Measurements from ENCODE around the gene MRPL10.

Gene MRPL10

DNA sequence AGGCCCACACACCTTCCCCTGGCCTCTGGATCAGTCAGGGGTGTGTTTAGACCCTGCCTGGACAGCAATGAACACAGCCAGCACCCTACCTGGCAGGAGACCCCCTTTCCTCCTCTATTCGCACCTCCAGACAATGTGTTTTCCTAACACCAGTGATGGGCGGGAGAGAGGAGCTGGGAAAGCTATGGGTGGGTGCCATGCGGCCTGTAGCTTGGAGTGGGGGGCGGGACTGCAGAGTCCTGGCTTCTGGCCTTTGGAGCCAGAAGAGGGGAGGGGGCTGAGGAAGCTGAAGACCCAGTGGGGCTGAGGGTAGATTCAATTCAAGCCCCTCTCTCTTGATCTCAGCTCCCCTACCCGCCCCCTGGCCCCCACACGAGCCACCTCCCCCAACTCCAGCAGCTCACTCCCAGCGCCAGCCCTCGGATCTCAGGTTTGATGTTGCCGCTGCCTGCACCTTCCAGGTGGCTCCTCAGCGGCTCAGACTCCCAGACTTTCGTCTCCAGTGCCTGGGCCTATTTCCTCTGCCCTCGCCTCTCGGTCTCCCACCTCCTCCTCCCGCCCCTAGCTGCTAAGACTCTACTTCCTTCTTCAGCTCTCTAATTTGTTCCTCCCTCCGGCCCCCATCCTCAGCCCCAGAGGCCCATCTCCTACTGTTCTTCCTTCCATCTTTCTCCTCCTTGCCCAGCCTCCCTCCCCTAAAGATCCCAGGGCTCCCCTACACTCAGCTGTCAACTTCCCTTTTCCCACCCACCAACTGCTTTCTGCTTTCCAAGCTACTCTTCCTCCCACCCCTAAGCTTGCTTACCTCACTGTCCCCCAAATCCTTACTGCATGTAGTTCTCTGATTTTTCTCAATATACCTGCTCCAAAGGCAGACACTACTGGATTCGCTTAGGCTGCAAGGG lies 26.5 kb upstream of the MRPL10 start:
- Histone ChIP-seq H3K27me3 (ENCODE audit: insufficient read depth, insufficient read length) (peaks cover 29% of the 10 kb centered on the region), H3K36me3 (ENCODE audit: insufficient read depth, insufficient read length, low read length) (no peaks in the 10 kb centered on the region)
- TF ChIP-seq SUZ12 (IDR thresholded peaks at IDR 0.05; ENCODE audit: extremely low read depth, insufficient read depth, insufficient read length) (no peak), ZNF274 (IDR thresholded peaks at IDR 0.05; ENCODE audit: low read depth, low read length) (no peak), YY1 (IDR thresholded peaks at IDR 0.05; ENCODE audit: insufficient read depth, insufficient read length) (no peak)

DNA sequence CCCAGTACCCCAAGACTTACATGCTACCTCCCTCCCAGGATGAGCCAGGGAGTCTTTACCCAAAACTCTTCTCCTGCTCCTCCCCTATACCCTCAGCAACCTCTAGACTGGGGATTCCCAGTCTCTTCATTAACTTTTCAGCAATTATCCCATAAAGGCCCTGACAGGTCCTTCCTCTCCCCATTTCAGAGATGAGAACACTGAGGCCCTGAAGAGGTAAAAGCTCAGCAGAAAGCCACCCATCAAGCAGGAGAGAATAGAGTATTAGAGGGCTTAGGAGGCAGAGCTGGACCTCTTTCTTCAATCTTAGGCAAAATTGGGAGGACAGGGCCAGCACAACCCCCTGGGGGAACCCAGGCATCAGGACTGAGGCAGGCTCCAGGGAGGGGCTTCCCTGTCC lies 25.5 kb upstream of the MRPL10 start:
- TF ChIP-seq ZNF274 (IDR thresholded peaks at IDR 0.05; ENCODE audit: low read depth, low read length) (no peak), YY1 (IDR thresholded peaks at IDR 0.05; ENCODE audit: insufficient read depth, insufficient read length) (no peak), SUZ12 (IDR thresholded peaks at IDR 0.05; ENCODE audit: extremely low read depth, insufficient read depth, insufficient read length) (no peak)
- peaks cover 39% of the 10 kb centered on the region for H3K27me3 ChIP-seq (ENCODE audit: insufficient read depth, insufficient read length)

More for the DNA sequence above, 26.5 kb upstream of the MRPL10 start:
- no peaks in the 10 kb centered on the region for H3K4me1 ChIP-seq (ENCODE audit: insufficient read depth, insufficient read length)
- no peak overlapping the region for H3K9ac ChIP-seq (ENCODE audit: insufficient read length, low read depth)
- H3K9me3 ChIP-seq (ENCODE audit: insufficient read depth, low read length): no peaks in the 10 kb centered on the region
- H3K4me3 ChIP-seq (ENCODE audit: insufficient read length, low read depth): no peak overlapping the region
- no peak for DNase-seq (ENCODE audit: low read depth, low spot score)

GRCh38 chr17:47855737-47856136 lies 24.4 kb upstream of the MRPL10 start:
- DNase-seq (ENCODE audit: low read depth, low spot score): no peak
- TF ChIP-seq SUZ12 (IDR thresholded peaks at IDR 0.05; ENCODE audit: extremely low read depth, insufficient read depth, insufficient read length) (no peak), YY1 (IDR thresholded peaks at IDR 0.05; ENCODE audit: insufficient read depth, insufficient read length) (no peak), ZNF274 (IDR thresholded peaks at IDR 0.05; ENCODE audit: low read depth, low read length) (no peak)
- Histone ChIP-seq H3K4me3 (ENCODE audit: insufficient read length, low read depth) (no peak overlapping the region), H3K9ac (ENCODE audit: insufficient read length, low read depth) (no peak overlapping the region), H3K9me3 (ENCODE audit: insufficient read depth, low read length) (no peaks in the 10 kb centered on the region), H3K4me1 (ENCODE audit: insufficient read depth, insufficient read length) (no peaks in the 10 kb centered on the region), H3K36me3 (ENCODE audit: insufficient read depth, insufficient read length, low read length) (no peaks in the 10 kb centered on the region), H3K27me3 (ENCODE audit: insufficient read depth, insufficient read length) (peaks cover 44% of the 10 kb centered on the region)

More for the DNA sequence above, 25.5 kb upstream of the MRPL10 start:
- Histone ChIP-seq H3K4me1 (ENCODE audit: insufficient read depth, insufficient read length) (no peaks in the 10 kb centered on the region), H3K9me3 (ENCODE audit: insufficient read depth, low read length) (no peaks in the 10 kb centered on the region), H3K36me3 (ENCODE audit: insufficient read depth, insufficient read length, low read length) (no peaks in the 10 kb centered on the region), H3K9ac (ENCODE audit: insufficient read length, low read depth) (no peak overlapping the region), H3K4me3 (ENCODE audit: insufficient read length, low read depth) (no peak overlapping the region)
- no peak for DNase-seq (ENCODE audit: low read depth, low spot score)

- TF ChIP-seq ZNF274 (IDR thresholded peaks at IDR 0.05; ENCODE audit: low read depth, low read length): no peak
- TF ChIP-seq YY1 (IDR thresholded peaks at IDR 0.05; ENCODE audit: insufficient read depth, insufficient read length): no peak
- TF ChIP-seq SUZ12 (IDR thresholded peaks at IDR 0.05; ENCODE audit: extremely low read depth, insufficient read depth, insufficient read length): no peak
- Histone ChIP-seq H3K27me3 (ENCODE audit: insufficient read depth, insufficient read length) (peaks cover 63% of the 10 kb centered on the region), H3K4me1 (ENCODE audit: insufficient read depth, insufficient read length) (peaks cover 7% of the 10 kb centered on the region), H3K4me3 (ENCODE audit: insufficient read length, low read depth) (no peak overlapping the region), H3K9ac (ENCODE audit: insufficient read length, low read depth) (no peak overlapping the region), H3K9me3 (ENCODE audit: insufficient read depth, low read length) (no peaks in the 10 kb centered on the region), H3K36me3 (ENCODE audit: insufficient read depth, insufficient read length, low read length) (no peaks in the 10 kb centered on the region)
- DNase-seq (ENCODE audit: low read depth, low spot score): no peak
Measured at GRCh38 chr17:47853616-47854015, 22.3 kb upstream of the MRPL10 start.

DNA sequence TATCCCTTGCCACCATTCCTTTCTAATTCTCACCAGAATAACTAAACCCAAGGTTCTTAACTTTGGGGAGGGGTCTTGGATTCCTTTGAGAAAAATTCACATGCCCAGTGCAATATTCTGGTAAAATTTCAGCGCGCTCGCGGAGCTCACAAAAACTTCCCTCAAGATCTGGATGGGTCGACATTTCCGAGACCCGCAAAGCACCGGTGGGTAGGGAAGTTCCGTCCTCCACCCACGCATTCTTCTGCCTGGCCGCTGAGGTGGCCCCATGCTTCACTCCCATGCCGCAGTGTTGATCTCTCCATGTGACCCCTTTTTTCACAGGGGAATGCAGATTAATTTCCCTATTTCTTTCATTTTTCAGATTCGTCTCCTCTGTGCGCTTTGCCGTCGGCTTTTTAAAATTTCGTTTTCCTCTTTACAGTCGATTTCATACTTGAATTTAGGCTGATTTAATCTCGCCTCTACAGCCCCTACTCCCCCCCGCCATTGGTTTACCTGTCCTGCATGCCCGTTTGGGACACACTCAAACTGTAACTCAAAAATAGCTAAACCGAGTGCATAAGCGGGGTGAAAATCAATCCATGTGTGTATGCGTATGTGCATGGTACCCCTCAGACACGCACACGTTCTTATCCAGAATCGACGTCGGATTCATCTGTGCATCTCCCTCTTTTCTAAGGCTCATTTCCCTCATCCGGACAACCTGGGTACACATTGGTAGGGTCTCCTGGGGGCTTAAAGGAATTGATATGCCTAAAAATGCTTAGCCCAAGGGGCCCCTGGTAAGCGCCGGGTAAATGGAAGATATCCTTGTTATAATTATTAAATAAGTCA lies 21.0 kb upstream of the MRPL10 start:
- H3K9me3 ChIP-seq (ENCODE audit: insufficient read depth, low read length): no peaks in the 10 kb centered on the region
- H3K27me3 ChIP-seq (ENCODE audit: insufficient read depth, insufficient read length): peaks cover 71% of the 10 kb centered on the region
- H3K4me3 ChIP-seq (ENCODE audit: insufficient read length, low read depth): peak overlapping the region; percentile 29
- no peak for TF ChIP-seq YY1 (IDR thresholded peaks at IDR 0.05; ENCODE audit: insufficient read depth, insufficient read length)
- TF ChIP-seq SUZ12 (IDR thresholded peaks at IDR 0.05; ENCODE audit: extremely low read depth, insufficient read depth, insufficient read length): no peak
- no peak for TF ChIP-seq ZNF274 (IDR thresholded peaks at IDR 0.05; ENCODE audit: low read depth, low read length)
- peaks cover 15% of the 10 kb centered on the region for H3K4me1 ChIP-seq (ENCODE audit: insufficient read depth, insufficient read length)
- H3K36me3 ChIP-seq (ENCODE audit: insufficient read depth, insufficient read length, low read length): peaks cover 2% of the 10 kb centered on the region
- no peak overlapping the region for H3K9ac ChIP-seq (ENCODE audit: insufficient read length, low read depth)
- DNase-seq (ENCODE audit: low read depth, low spot score): no peak

DNA sequence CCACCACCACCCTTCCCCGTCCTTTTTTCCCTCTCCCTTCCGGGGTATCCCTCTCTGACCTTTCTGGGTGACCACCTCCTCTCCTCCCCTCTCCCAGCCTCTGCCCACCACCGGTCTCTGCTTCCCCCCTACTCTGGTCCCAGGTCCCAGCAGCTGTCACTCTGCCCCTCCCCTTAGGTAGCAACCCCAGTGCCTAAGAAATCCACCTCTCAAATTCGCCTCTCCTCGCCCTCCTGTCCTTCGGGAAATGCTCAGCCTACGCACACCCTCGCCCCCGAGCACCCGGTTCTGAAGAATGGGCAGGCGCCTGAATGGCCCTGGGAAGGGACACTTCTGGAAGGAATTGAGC lies 20.4 kb upstream of the MRPL10 start:
- Histone ChIP-seq H3K27me3 (ENCODE audit: insufficient read depth, insufficient read length) (peaks cover 71% of the 10 kb centered on the region), H3K36me3 (ENCODE audit: insufficient read depth, insufficient read length, low read length) (peaks cover 6% of the 10 kb centered on the region), H3K9me3 (ENCODE audit: insufficient read depth, low read length) (no peaks in the 10 kb centered on the region), H3K4me1 (ENCODE audit: insufficient read depth, insufficient read length) (peaks cover 15% of the 10 kb centered on the region), H3K4me3 (ENCODE audit: insufficient read length, low read depth) (peak overlapping the region; percentile 29), H3K9ac (ENCODE audit: insufficient read length, low read depth) (no peak overlapping the region)
- TF ChIP-seq YY1 (IDR thresholded peaks at IDR 0.05; ENCODE audit: insufficient read depth, insufficient read length) (no peak), SUZ12 (IDR thresholded peaks at IDR 0.05; ENCODE audit: extremely low read depth, insufficient read depth, insufficient read length) (no peak), ZNF274 (IDR thresholded peaks at IDR 0.05; ENCODE audit: low read depth, low read length) (no peak)
- DNase-seq (ENCODE audit: low read depth, low spot score): no peak
